CD14-positive monocyte (primary cell): ENCODE measurements around the gene TRMT112. TPM values are rescaled to one million over a fixed set of nuclear protein-coding genes. Genes with fewer than 3 reads are reported as not detected.

Source experiments
- DNase-seq, 3 donors: peaks; one replicate each; pipeline ENCODE4 v3.0.0-alpha.2; 2011 to 2022
- H2AFZ ChIP-seq: 2 replicates; pipeline ENCODE4 v1.6.0; 2012; ENCODE audit warnings: mild to moderate bottlenecking, low read depth, low read length, inconsistent platforms; ENCODE audit not compliant: insufficient read depth, poor library complexity, severe bottlenecking
- H3K27ac ChIP-seq, 2 donors: 1 replicate in 1 of 2; 2 replicates in 1 of 2; pipeline ENCODE4 v1.5.1; 2012 to 2013; ENCODE audit warnings: low read length in 2 of 2, control low read depth in 1 of 2, inconsistent platforms in 1 of 2, low read depth in 1 of 2, mild to moderate bottlenecking in 1 of 2
- H3K27me3 ChIP-seq, 2 donors: one replicate each; pipeline versions ENCODE4 v1.6.0 to v1.6.1; 2011 to 2013; ENCODE audit warnings: low read length in 2 of 2; ENCODE audit not compliant: control insufficient read depth in 2 of 2, insufficient read depth in 2 of 2
- H3K36me3 ChIP-seq, 2 donors: replicated peaks in 1 of 2; 1 replicate in 1 of 2; 2 replicates in 1 of 2; pipeline versions ENCODE4 v1.5.1 to v1.6.1; 2012 to 2013; ENCODE audit warnings: low read length in 2 of 2, control low read depth in 1 of 2, inconsistent platforms in 1 of 2, mild to moderate bottlenecking in 1 of 2; ENCODE audit not compliant: insufficient read depth in 2 of 2, control insufficient read depth in 1 of 2
- H3K4me1 ChIP-seq, 2 donors: 1 replicate in 1 of 2; 2 replicates in 1 of 2; pipeline versions ENCODE4 v1.5.1 to v1.6.1; 2012 to 2013; ENCODE audit warnings: low read length in 2 of 2, control low read depth in 1 of 2, inconsistent platforms in 1 of 2, mild to moderate bottlenecking in 1 of 2, moderate library complexity in 1 of 2; ENCODE audit not compliant: insufficient read depth in 2 of 2, control insufficient read depth in 1 of 2
- H3K4me2 ChIP-seq: replicated peaks from 2 replicates; pipeline ENCODE3; 2012; ENCODE audit warnings: low read length, moderate library complexity, mild to moderate bottlenecking; ENCODE audit not compliant: poor library complexity, severe bottlenecking; ENCODE audit errors: extremely low read depth
- H3K4me3 ChIP-seq, 3 experiments: fragments of 200-600 bp in 1 of 3; sonication (generic) in 1 of 3; replicated peaks in 1 of 3; 1 replicate in 2 of 3; 2 replicates in 1 of 3; pipeline ENCODE4 v1.5.1; 2011 to 2013; ENCODE audit warnings: low read length in 3 of 3, mild to moderate bottlenecking in 3 of 3, control low read depth in 2 of 3, low read depth in 2 of 3, inconsistent platforms in 1 of 3, moderate library complexity in 1 of 3
- H3K79me2 ChIP-seq: 2 replicates; pipeline ENCODE4 v1.6.0; 2012; ENCODE audit warnings: mild to moderate bottlenecking, control low read depth, inconsistent platforms, low read length, moderate library complexity; ENCODE audit not compliant: insufficient read depth
- H3K9ac ChIP-seq: 2 replicates; pipeline ENCODE4 v1.6.0; 2017; ENCODE audit warnings: low read length, mild to moderate bottlenecking; ENCODE audit not compliant: insufficient read depth, poor library complexity, severe bottlenecking
- H3K9me3 ChIP-seq, 2 donors: replicated peaks in 1 of 2; 1 replicate in 1 of 2; 2 replicates in 1 of 2; pipeline versions ENCODE4 v1.5.1 to v1.6.1; 2012 to 2013; ENCODE audit warnings: low read length in 2 of 2, control low read depth in 1 of 2; ENCODE audit not compliant: control insufficient read depth in 1 of 2, insufficient read depth in 1 of 2
- H4K20me1 ChIP-seq: 2 replicates; pipeline ENCODE4 v1.6.0; 2012; ENCODE audit warnings: mild to moderate bottlenecking, low read length, control low read depth, moderate library complexity; ENCODE audit not compliant: insufficient read depth
- H3K27ac Mint-ChIP-seq, 7 donors: one replicate each; pipeline ENCODE4 v1.8.0; 2020; ENCODE audit warnings: mild to moderate bottlenecking in 7 of 7, mixed read lengths in 7 of 7, moderate library complexity in 6 of 7, inconsistent platforms in 2 of 7
- H3K27me3 Mint-ChIP-seq, 3 donors: one replicate each; pipeline ENCODE4 v1.8.0; 2021 to 2022; ENCODE audit warnings: low read depth in 3 of 3, mild to moderate bottlenecking in 3 of 3, mixed read lengths in 3 of 3, moderate library complexity in 3 of 3, inconsistent platforms in 1 of 3
- H3K36me3 Mint-ChIP-seq, 2 donors: one replicate each; pipeline ENCODE4 v1.8.0; 2020; ENCODE audit warnings: mixed read lengths in 2 of 2, inconsistent platforms in 1 of 2, mild to moderate bottlenecking in 1 of 2
- H3K4me1 Mint-ChIP-seq: one replicate; pipeline ENCODE4 v1.8.0; 2020; ENCODE audit warnings: mild to moderate bottlenecking, mixed read lengths
- H3K4me3 Mint-ChIP-seq, 2 donors: one replicate each; pipeline ENCODE4 v1.8.0; 2020; ENCODE audit warnings: mild to moderate bottlenecking in 2 of 2, mixed read lengths in 2 of 2, moderate library complexity in 1 of 2
- H3K9me3 Mint-ChIP-seq, 7 donors: one replicate each; pipeline ENCODE4 v1.8.0; 2020 to 2022; ENCODE audit warnings: mixed read lengths in 7 of 7, mild to moderate bottlenecking in 6 of 7, moderate library complexity in 6 of 7, inconsistent platforms in 2 of 7
- CTCF ChIP-seq: fragments of 200-600 bp; IDR thresholded peaks from one replicate; pipeline ENCODE4 v1.8.0; 2022; ENCODE audit warnings: antibody characterized with exemption, mild to moderate bottlenecking
- WGBS: methylation state at CpG from one replicate; pipeline ENCODE4 v1.1.5; 2013; ENCODE audit warnings: missing lambda C conversion rate; ENCODE audit not compliant: insufficient coverage; 5-methylcytosine and 5-hydroxymethylcytosine counted together
- intact Hi-C, 2 donors: fragments of 100-400 bp; cut with micrococcal nuclease; formaldehyde crosslinking; loops; one replicate each; pipeline versions ENCODE4 v1.15.0 to v1.15.1; 2023
- polyA plus RNA-seq, 3 donors: library from polyadenylated mRNA; depleted of rRNA in 1 of 3; unstranded in 2 of 3; stranded (reverse) in 1 of 3; fragments of 300-500 nt in 2 of 3; fragments of >200 nt in 1 of 3; fragmentation: Illumina TruSeq in 2 of 3; gene quantifications; 1 replicate in 2 of 3; 2 replicates in 1 of 3; pipeline ENCODE4 v1.2.3, GENCODE V29; 2012 to 2021

TRMT112 gene
- polyA plus RNA-seq, 3 donors = 162 to 298 (median 254) TPM

GRCh38 chr11:64305691-64306562, 11.4 kb downstream of the TRMT112 start:
- peak overlapping the region; percentile 78 to 80 for H3K27ac ChIP-seq
- peaks cover 46% of the 10 kb centered on the region for H3K79me2 ChIP-seq
- Mint-ChIP-seq H3K4me1 (peaks cover 40% of the 10 kb centered on the region), H3K9me3 (peaks cover 0 to 1% (median 0%) of the 10 kb centered on the region in 7 donors), H3K36me3 (peaks cover 9 to 23% of the 10 kb centered on the region in 2 donors), H3K27ac (peak overlapping the region; percentile 92 to 97 (median 96)), H3K4me3 (peak overlapping the region; percentile 96 to 97), H3K27me3 (peaks cover 5 to 15% (median 13%) of the 10 kb centered on the region in 3 donors)
- peaks cover 43% of the 10 kb centered on the region for H4K20me1 ChIP-seq
- DNase-seq = peak; percentile 56 to 83 (median 75)
- intact Hi-C loops = loop anchor here (1.0 to 5.0 kb wide), 5 partner anchors 11 to 100 kb away; partner anchors contain the start of genes FERMT3 (in 2 of the 2), CCDC88B (in 1 of the 2), FKBP2 (in 1 of the 2) and TRMT112 (in 1 of the 2)
- H3K36me3 ChIP-seq = peaks cover 9 to 22% of the 10 kb centered on the region in 2 donors
- peak overlapping the region; percentile 46 to 91 (median 90) for H3K4me3 ChIP-seq
- peak overlapping the region; percentile 97 for H3K4me2 ChIP-seq
- H3K9ac ChIP-seq = peak overlapping the region; percentile 65
- H3K9me3 ChIP-seq = no peaks in the 10 kb centered on the region
- peaks cover 0 to under 1% of the 10 kb centered on the region in 2 donors for H3K27me3 ChIP-seq
- H2AFZ ChIP-seq = peak overlapping the region; percentile 66
- peaks cover 31 to 39% of the 10 kb centered on the region in 2 donors for H3K4me1 ChIP-seq
- TF ChIP-seq CTCF = peak; percentile 25
- under 1% methylated on average over 56 of the region's 71 CpGs for WGBS

GRCh38 chr11:64305075-64305690, 12.2 kb downstream of the TRMT112 start, which contains the start of gene ESRRA:
Gene ESRRA, plus strand, starts transcription at chr11:64305524. Its CDS starts 1,656 bp downstream, at chr11:64307180.
- peak within 1 kb of the TSS; percentile 46 to 91 (median 90) for H3K4me3 ChIP-seq
- DNase-seq = peak; percentile 97 to 98 (median 98)
- H2AFZ ChIP-seq = peak within 1 kb of the TSS; percentile 66
- WGBS = under 1% methylated on average over 81 of the region's 81 CpGs
- peak within 1 kb of the TSS; percentile 83 for H3K9ac ChIP-seq
- Mint-ChIP-seq H3K4me1 (peaks cover 47% of the 10 kb centered on the region), H3K36me3 (peaks cover 10 to 18% of the 10 kb centered on the region in 2 donors), H3K4me3 (peak within 1 kb of the TSS; percentile 96 to 97), H3K27ac (peak within 1 kb of the TSS; percentile 96 to 99 (median 99)), H3K9me3 (peaks cover 0 to 7% (median 1%) of the 10 kb centered on the region in 7 donors), H3K27me3 (peaks cover 13 to 22% (median 21%) of the 10 kb centered on the region in 3 donors)
- H3K4me2 ChIP-seq = peak within 1 kb of the TSS; percentile 97
- no peak for TF ChIP-seq CTCF
- peaks cover 39% of the 10 kb centered on the region for H3K79me2 ChIP-seq
- intact Hi-C loops = loop anchor here (1.0 to 5.0 kb wide), 5 partner anchors 12 to 99 kb away; partner anchors contain the start of genes FERMT3 (in 2 of the 2), CCDC88B (in 1 of the 2), FKBP2 (in 1 of the 2) and TRMT112 (in 1 of the 2)
- peaks cover 39 to 47% of the 10 kb centered on the region in 2 donors for H3K4me1 ChIP-seq
- no peaks in the 10 kb centered on the region for H3K9me3 ChIP-seq
- peak within 1 kb of the TSS; percentile 96 to 97 for H3K27ac ChIP-seq
- peaks cover 9 to 22% of the 10 kb centered on the region in 2 donors for H3K36me3 ChIP-seq
- peaks cover 5 to 8% of the 10 kb centered on the region in 2 donors for H3K27me3 ChIP-seq
- peaks cover 36% of the 10 kb centered on the region for H4K20me1 ChIP-seq
